NCI-H2171 treated with DMSO at 0.1 percent for 48 hours (cell line): Measurements from ENCODE around the gene KLF13.
A peak's percentile ranks its signal among the peaks of the same experiment; 100 is the strongest.

Experiments
- DNase-seq: peaks from one replicate; lab custom pipeline; 2025; lab: John Stamatoyannopoulos, UW

KLF13 gene

GRCh38 chr15:31326156-31326874, at the start of gene KLF13:
TSS of gene KLF13 (plus strand) at chr15:31326835. CDS start at chr15:31327213, 378 bp downstream.
- DNase-seq, result peak; percentile 94

DNA sequence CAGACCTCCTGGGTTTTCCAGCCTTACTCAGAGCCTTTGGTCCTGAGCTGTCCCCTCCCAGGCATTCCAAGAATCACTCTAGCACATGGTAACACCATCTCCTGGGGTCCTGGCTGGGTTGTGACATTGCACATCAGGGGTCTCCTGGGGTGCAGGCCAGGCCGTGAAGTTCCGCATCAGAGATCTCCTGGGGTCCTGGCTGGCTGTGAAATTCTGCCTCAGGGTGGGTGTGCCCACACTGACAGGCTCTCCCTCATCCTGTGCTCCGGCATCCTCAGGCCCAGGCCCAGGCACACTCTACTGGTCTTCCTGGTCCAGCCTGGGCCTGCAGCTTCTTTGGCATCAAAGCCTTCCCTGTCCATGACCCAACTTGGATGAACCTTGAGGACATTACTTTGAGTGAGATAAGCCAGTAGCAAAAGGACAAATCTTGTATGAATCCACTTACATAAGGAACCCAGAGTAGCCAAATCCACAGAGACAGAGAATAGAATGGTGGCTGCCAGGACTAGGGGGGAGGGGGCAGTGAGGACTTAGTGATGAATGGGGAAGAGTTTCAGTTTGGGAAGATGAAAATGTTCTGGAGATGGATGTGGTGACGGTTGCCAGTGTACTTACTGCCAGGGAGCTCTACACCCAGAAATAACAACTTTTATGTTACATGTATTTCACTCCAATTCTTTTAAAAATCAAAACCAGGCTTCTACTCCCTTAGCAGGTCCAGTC, 49.1 kb upstream of the KLF13 start:
- DNase-seq, result no peak

DNA sequence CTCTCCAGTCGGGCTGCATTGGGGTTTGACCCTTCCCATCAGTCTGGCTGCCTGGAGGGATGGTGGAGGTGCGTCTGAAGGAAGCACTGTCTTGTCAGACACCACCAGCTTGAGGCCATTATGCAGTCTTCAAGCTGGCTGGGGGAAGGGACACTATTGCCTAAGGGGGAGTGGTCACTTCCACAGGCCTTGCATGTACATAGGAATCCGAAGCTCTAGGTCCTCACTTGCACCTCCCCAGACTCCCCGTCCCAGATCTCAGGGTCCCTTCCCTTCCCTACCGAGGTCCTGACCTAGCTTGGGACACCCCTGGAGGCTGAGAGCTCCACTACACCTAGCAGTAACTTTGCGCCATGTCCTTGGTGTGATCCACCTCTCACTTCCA, 48.6 kb upstream of the KLF13 start:
- DNase-seq, result no peak

GRCh38 chr15:31278544-31279220, 48.0 kb upstream of the KLF13 start:
- DNase-seq, result no peak

DNA sequence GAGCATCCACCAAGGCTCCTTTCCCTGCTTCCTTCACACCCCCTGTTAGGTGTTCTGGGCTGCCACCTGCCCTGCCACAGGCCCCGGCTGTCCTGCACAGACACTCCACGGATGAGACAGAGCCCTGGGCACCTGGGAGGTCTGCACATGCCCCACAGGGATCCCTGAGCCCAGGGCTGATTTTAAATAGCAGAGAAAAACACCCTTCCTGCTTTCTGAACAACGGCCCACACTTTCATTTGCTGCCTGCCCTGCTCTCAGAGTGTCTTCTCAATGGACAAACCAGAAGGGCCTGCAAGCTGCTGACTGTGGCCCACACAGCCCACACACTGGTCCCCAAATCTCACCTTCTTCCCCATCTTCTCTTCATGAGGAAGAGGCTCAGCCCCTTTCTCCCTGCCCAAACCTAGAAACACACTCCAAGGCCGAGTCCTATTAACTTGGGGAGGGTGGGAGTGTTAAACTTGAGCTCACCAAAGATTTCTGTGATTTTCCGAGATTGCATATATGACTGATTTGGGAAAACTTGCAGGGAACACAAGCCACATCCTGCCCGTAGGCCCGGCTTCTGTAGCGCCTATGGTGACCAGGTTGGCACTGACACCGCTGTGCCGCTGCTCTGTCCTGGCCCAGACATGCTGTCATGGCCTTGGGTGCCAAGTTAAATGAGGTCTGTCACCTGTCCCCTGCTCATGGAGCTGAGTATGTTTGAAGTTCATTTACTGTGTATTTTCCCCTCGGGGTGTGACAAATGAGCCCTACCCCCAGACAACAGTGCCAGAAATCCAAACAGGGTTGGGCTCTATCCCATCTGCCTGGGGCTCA, 47.2 kb upstream of the KLF13 start:
- no peak for DNase-seq

- DNase-seq, result peak; percentile 99
These were observed 46.4 kb upstream of the KLF13 start for GRCh38 chr15:31280046-31280830.

GRCh38 chr15:31280831-31281216, 45.8 kb upstream of the KLF13 start:
- no peak for DNase-seq

DNA sequence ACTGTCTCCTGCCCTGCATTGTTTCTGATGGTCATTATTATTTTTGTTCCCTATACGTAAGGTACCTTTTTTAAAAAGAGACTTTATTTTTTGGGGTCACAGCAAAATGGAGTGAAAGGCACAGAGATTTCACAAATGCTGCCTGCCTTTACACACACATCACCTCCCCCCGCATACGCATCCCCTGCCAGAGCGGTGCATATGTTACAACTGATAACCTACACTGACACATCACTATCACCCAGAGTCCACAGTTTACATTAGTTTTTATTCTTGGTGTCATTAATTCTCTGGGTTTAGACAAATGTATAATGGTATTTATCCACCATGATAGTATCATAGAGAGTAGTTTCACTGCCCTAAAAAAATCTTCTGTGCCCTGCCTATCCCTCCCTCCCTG, 43.6 kb upstream of the KLF13 start:
- no peak for DNase-seq

DNA sequence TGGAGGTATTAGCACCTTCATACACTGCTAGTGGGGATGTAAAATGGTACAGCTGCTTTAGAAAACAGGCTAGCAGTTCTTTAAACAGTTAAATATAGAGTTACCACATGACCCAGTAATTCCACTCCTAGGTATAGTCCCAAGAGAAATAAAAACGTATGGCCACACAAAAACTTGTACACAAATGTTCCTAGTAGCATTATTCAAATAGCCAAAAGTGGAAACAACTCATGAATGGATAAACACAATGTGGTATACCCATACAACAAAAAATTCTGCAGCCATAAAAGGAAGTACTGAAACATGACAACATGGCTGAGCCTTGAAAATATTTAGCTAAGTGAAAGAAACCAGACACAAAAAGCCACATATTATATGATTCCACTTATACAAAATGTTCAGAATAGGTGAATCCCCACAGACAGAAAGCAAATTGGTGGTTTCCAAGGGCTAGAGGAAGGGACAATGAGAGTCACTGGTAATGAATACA, 40.8 kb upstream of the KLF13 start:
- DNase-seq, result peak; percentile 68

- no peak for DNase-seq
These were observed 35.5 kb upstream of the KLF13 start for GRCh38 chr15:31291048-31291578.

DNA sequence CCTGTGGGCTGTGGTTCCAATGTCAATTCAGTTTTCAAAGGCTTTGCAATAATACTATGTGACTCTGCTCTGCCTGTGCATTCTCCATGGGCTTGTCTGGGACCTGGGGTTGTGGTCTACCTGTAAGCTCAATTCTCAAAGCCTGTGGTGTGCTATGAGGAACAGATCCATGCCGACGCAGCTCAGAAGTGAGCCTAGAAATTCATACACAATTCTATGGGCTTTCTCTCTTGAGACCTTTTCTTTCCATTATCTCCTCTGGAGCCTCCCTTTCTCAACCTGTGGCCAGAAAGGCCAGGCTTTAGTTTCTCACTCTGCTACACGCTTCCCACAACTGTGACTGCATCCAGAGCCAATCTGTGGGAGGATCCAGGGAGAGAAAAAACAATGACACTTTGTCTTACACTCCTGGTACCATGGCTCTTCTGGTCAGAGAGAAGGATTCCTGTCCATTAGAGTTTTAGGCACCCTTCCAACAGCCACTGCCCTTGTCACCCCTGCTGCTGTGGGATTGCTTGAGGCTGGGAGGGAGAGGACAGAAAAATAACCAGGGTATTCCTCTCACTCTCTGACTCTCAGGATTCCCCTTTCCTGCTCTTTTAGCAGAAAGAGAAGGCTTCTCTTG, 34.1 kb upstream of the KLF13 start:
- DNase-seq, result no peak

GRCh38 chr15:31293655-31294054, 33.0 kb upstream of the KLF13 start:
- no peak for DNase-seq

GRCh38 chr15:31294067-31294466, 32.6 kb upstream of the KLF13 start:
- DNase-seq, result no peak

DNA sequence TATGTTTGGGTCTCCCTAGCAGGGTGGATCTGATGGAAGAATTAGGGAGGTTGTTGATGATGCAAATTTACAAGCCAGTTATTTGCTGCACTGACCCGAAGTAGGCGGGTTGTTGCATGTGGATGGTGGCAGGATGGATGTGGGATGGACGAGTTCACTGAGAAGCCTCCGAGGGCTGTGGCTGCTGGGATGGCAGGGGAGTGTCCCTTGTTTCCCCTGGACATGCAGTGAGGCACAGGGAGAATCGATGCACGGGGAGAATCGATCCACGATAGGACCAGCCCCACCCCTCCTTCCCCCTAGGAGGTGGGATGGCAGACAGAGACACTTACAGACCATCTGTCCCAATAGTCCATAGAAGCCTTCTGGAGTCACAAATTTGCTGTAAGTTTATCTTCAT, 31.0 kb upstream of the KLF13 start:
- peak; percentile 44 for DNase-seq

- no peak for DNase-seq
These were observed 30.4 kb upstream of the KLF13 start for GRCh38 chr15:31296219-31296645.

- DNase-seq, result peak; percentile 74
These were observed 29.7 kb upstream of the KLF13 start for GRCh38 chr15:31296646-31297574.

GRCh38 chr15:31297575-31298456, 28.8 kb upstream of the KLF13 start:
- peak; percentile 68 for DNase-seq

DNA sequence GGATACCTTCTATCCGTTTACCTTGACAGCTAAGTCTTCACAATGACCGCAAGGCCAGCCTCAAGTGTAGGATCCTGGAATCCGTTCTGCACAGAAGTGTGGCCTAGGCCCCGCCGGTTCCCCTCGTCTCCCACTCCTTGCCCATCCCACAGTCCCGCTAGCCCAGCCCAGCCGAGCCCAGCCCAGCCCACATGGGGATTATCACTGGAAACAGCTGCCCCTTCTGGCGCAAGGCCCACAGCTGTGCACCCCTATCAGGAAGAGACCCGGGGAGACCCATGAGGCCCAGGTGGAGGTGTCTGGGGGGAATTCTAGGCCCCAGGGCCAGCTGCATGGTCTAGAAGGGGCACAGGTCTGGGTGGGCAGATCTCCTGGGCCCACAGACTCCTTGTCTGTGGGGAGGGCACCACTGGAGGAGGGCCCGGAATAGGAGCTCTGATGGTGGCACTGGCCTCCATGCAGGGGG, 27.9 kb upstream of the KLF13 start:
- DNase-seq, result peak; percentile 16
